Trophoblast cell (in vitro differentiated cells and primary cell): Measurements from ENCODE around the gene GLP2R.

Source experiments
- DNase-seq, 2 donors: peaks; one replicate each; pipeline ENCODE4 v3.0.0-alpha.2; 2016
- H2AFZ ChIP-seq: 2 replicates; pipeline ENCODE4 v1.6.1; 2013; ENCODE audit warnings: low read length, moderate library complexity, mild to moderate bottlenecking; ENCODE audit not compliant: insufficient read depth, poor library complexity
- H2AK5ac ChIP-seq: 2 replicates; pipeline ENCODE4 v1.6.1; 2013; ENCODE audit warnings: mild to moderate bottlenecking, low read length
- H2BK120ac ChIP-seq: 2 replicates; pipeline ENCODE4 v1.6.1; 2013; ENCODE audit warnings: low read length, mild to moderate bottlenecking, moderate library complexity; ENCODE audit not compliant: insufficient read depth, poor library complexity
- H2BK12ac ChIP-seq: 2 replicates; pipeline ENCODE4 v1.6.1; 2013; ENCODE audit warnings: mild to moderate bottlenecking, low read length, moderate library complexity
- H2BK5ac ChIP-seq: 2 replicates; pipeline ENCODE4 v1.6.1; 2013; ENCODE audit warnings: low read length, low read depth, moderate library complexity, mild to moderate bottlenecking; ENCODE audit not compliant: poor library complexity
- H3K14ac ChIP-seq: 2 replicates; pipeline ENCODE4 v1.6.1; 2013; ENCODE audit warnings: mild to moderate bottlenecking, low read length
- H3K18ac ChIP-seq: 2 replicates; pipeline ENCODE4 v1.6.1; 2013; ENCODE audit warnings: mild to moderate bottlenecking, low read length
- H3K23ac ChIP-seq: 2 replicates; pipeline ENCODE4 v1.6.1; 2013; ENCODE audit warnings: low read length
- H3K27ac ChIP-seq: 2 replicates; pipeline ENCODE4 v1.5.1; 2013; ENCODE audit warnings: low read depth, mild to moderate bottlenecking, inconsistent platforms, low read length, moderate library complexity
- H3K27me3 ChIP-seq: 2 replicates; pipeline ENCODE4 v1.6.1; 2013; ENCODE audit warnings: inconsistent platforms, mild to moderate bottlenecking, low read length, moderate library complexity; ENCODE audit not compliant: insufficient read depth
- H3K36me3 ChIP-seq, 2 experiments: 1 replicate in 1 of 2; 2 replicates in 1 of 2; pipeline ENCODE4 v1.6.1; 2013; ENCODE audit warnings: low read length in 2 of 2, mild to moderate bottlenecking in 2 of 2, moderate library complexity in 1 of 2; ENCODE audit not compliant: insufficient read depth in 2 of 2, control insufficient read depth in 1 of 2
- H3K4ac ChIP-seq: 2 replicates; pipeline ENCODE4 v1.6.1; 2013; ENCODE audit warnings: low read depth, mild to moderate bottlenecking, low read length, moderate library complexity
- H3K4me1 ChIP-seq, 2 experiments: 1 replicate in 1 of 2; 2 replicates in 1 of 2; pipeline ENCODE4 v1.6.1; 2013; ENCODE audit warnings: low read length in 2 of 2, mild to moderate bottlenecking in 2 of 2, moderate library complexity in 1 of 2; ENCODE audit not compliant: insufficient read depth in 2 of 2, control insufficient read depth in 1 of 2
- H3K4me2 ChIP-seq: 2 replicates; pipeline ENCODE4 v1.6.1; 2013; ENCODE audit warnings: inconsistent platforms, mild to moderate bottlenecking, low read length, moderate library complexity
- H3K4me3 ChIP-seq: 2 replicates; pipeline ENCODE4 v1.5.1; 2013; ENCODE audit warnings: mild to moderate bottlenecking, low read depth, low read length, inconsistent platforms
- H3K79me1 ChIP-seq: one replicate; pipeline ENCODE4 v1.6.1; 2013; ENCODE audit warnings: low read length
- H3K79me2 ChIP-seq: 2 replicates; pipeline ENCODE4 v1.6.1; 2013; ENCODE audit warnings: low read length, mild to moderate bottlenecking; ENCODE audit not compliant: control insufficient read depth, insufficient read depth, poor library complexity
- H3K9ac ChIP-seq: 2 replicates; pipeline ENCODE4 v1.6.1; 2013; ENCODE audit warnings: mild to moderate bottlenecking, low read length
- H3K9me3 ChIP-seq: 2 replicates; pipeline ENCODE4 v1.6.1; 2013; ENCODE audit warnings: low read depth, mild to moderate bottlenecking, control low read depth, inconsistent platforms, low read length; ENCODE audit not compliant: insufficient read depth
- H4K12ac ChIP-seq: 2 replicates; pipeline ENCODE4 v1.6.1; 2013; ENCODE audit warnings: low read depth, mild to moderate bottlenecking, low read length, moderate library complexity
- H4K8ac ChIP-seq: 2 replicates; pipeline ENCODE4 v1.6.1; 2013; ENCODE audit warnings: low read depth, mild to moderate bottlenecking, low read length, moderate library complexity
- H4K91ac ChIP-seq: one replicate; pipeline ENCODE4 v1.6.1; 2013; ENCODE audit warnings: low read depth, mild to moderate bottlenecking, low read length, moderate library complexity
- WGBS: extraction: QIAGEN DNeasy Blood & Tissue Kit; methylation state at CpG from one replicate; pipeline ENCODE4 v1.1.7; 2013; ENCODE audit warnings: missing lambda C conversion rate; ENCODE audit not compliant: insufficient read length, insufficient coverage; ENCODE audit errors: extremely low coverage; 5-methylcytosine and 5-hydroxymethylcytosine counted together

The GLP2R gene

GRCh38 chr17:9842057-9842758, 16.5 kb downstream of the GLP2R start:
- Histone ChIP-seq H3K23ac (no peak overlapping the region), H3K79me2 (no peaks in the 10 kb centered on the region), H3K4me3 (no peak overlapping the region), H3K18ac (no peak overlapping the region), H2BK12ac (no peak overlapping the region), H2AK5ac (no peak overlapping the region), H3K9ac (no peak overlapping the region), H2AFZ (no peak overlapping the region), H4K8ac (no peak overlapping the region), H3K27ac (no peak overlapping the region), H3K9me3 (no peaks in the 10 kb centered on the region), H2BK120ac (no peak overlapping the region), H3K36me3 (no peaks in the 10 kb centered on the region), H3K14ac (no peak overlapping the region), H3K4me2 (no peak overlapping the region), H3K79me1 (no peaks in the 10 kb centered on the region), H4K91ac (no peak overlapping the region), H3K4me1 (no peaks in the 10 kb centered on the region), H4K12ac (no peak overlapping the region), H3K4ac (no peak overlapping the region), H3K27me3 (no peaks in the 10 kb centered on the region), H2BK5ac (no peak overlapping the region)
- DNase-seq, result no peak
- whole genome bisulfite sequencing, result no CpG with 5 or more reads among the region's 14 CpGs

GRCh38 chr17:9843152-9844010, 17.7 kb downstream of the GLP2R start:
- no peak overlapping the region for H3K18ac ChIP-seq
- no peak overlapping the region for H2BK12ac ChIP-seq
- WGBS, result no CpG with 5 or more reads among the region's 14 CpGs

GRCh38 chr17:9844153-9844552, 18.4 kb downstream of the GLP2R start:
- Histone ChIP-seq H3K4me3 (no peak overlapping the region), H2BK12ac (no peak overlapping the region), H2BK120ac (no peak overlapping the region), H2AFZ (no peak overlapping the region), H3K36me3 (no peaks in the 10 kb centered on the region), H3K79me2 (no peaks in the 10 kb centered on the region), H2AK5ac (no peak overlapping the region), H3K9me3 (no peaks in the 10 kb centered on the region), H3K79me1 (no peaks in the 10 kb centered on the region), H2BK5ac (no peak overlapping the region), H3K27me3 (no peaks in the 10 kb centered on the region), H3K4me1 (no peaks in the 10 kb centered on the region), H4K8ac (no peak overlapping the region), H3K4me2 (no peak overlapping the region), H3K18ac (no peak overlapping the region), H4K12ac (no peak overlapping the region), H3K27ac (no peak overlapping the region), H4K91ac (no peak overlapping the region), H3K4ac (no peak overlapping the region), H3K9ac (no peak overlapping the region), H3K23ac (no peak overlapping the region), H3K14ac (no peak overlapping the region)
- no peak for DNase-seq
- WGBS, result no CpG with 5 or more reads among the region's 8 CpGs

More at GRCh38 chr17:9843152-9844010, 17.7 kb downstream of the GLP2R start:
- DNase-seq, result no peak
- Histone ChIP-seq H2BK5ac (no peak overlapping the region), H3K9me3 (no peaks in the 10 kb centered on the region), H3K4ac (no peak overlapping the region), H3K4me2 (no peak overlapping the region), H3K4me1 (no peaks in the 10 kb centered on the region), H3K4me3 (no peak overlapping the region), H3K79me1 (no peaks in the 10 kb centered on the region), H3K23ac (no peak overlapping the region), H4K8ac (no peak overlapping the region), H3K27me3 (no peaks in the 10 kb centered on the region), H3K36me3 (no peaks in the 10 kb centered on the region), H3K9ac (no peak overlapping the region), H3K27ac (no peak overlapping the region), H3K79me2 (no peaks in the 10 kb centered on the region), H2AFZ (no peak overlapping the region), H2AK5ac (no peak overlapping the region), H3K14ac (no peak overlapping the region), H2BK120ac (no peak overlapping the region), H4K91ac (no peak overlapping the region), H4K12ac (no peak overlapping the region)

- Histone ChIP-seq H2BK120ac (no peak overlapping the region), H3K79me1 (no peaks in the 10 kb centered on the region), H3K23ac (no peak overlapping the region), H3K18ac (no peak overlapping the region), H4K12ac (no peak overlapping the region), H3K9ac (no peak overlapping the region), H2BK12ac (no peak overlapping the region), H4K8ac (no peak overlapping the region), H3K36me3 (no peaks in the 10 kb centered on the region), H3K4ac (no peak overlapping the region), H3K9me3 (no peaks in the 10 kb centered on the region), H3K4me1 (no peaks in the 10 kb centered on the region), H3K14ac (no peak overlapping the region), H3K4me3 (no peak overlapping the region), H3K4me2 (no peak overlapping the region), H3K79me2 (no peaks in the 10 kb centered on the region), H2AK5ac (no peak overlapping the region), H4K91ac (no peak overlapping the region), H2BK5ac (no peak overlapping the region), H3K27ac (no peak overlapping the region), H2AFZ (no peak overlapping the region), H3K27me3 (no peaks in the 10 kb centered on the region)
- DNase-seq, result no peak
- WGBS, result no CpG with 5 or more reads among the region's 4 CpGs
Measured at GRCh38 chr17:9845306-9845705, 19.6 kb downstream of the GLP2R start.
